Body of pancreas (tissue), 4 donors: Measurements from ENCODE around the gene CHN2. TPM values are rescaled to one million over a fixed set of nuclear protein-coding genes. Genes with fewer than 3 reads are reported as not detected.

ENCODE experiments used
- ATAC-seq: fragments of 150-250 bp; one replicate; pipeline ENCODE4 v1.9.1; 2016
- DNase-seq, 4 donors: peaks; one replicate each; pipeline ENCODE4 v3.0.0-alpha.2; 2019
- H3K27ac ChIP-seq, 4 donors: fragments of 200-600 bp; sonication (generic); 1 replicate in 3 of 4; 2 replicates in 1 of 4; pipeline versions ENCODE4 v1.5.1 to v1.6.1; 2016 to 2019; ENCODE audit warnings: mild to moderate bottlenecking in 1 of 4, mixed read lengths in 1 of 4, moderate library complexity in 1 of 4
- H3K27me3 ChIP-seq, 2 donors: fragments of 200-600 bp; sonication (generic); one replicate each; pipeline ENCODE4 v1.6.0; 2016; ENCODE audit warnings: mild to moderate bottlenecking in 1 of 2
- H3K36me3 ChIP-seq, 2 donors: fragments of 200-600 bp; sonication (generic); replicated peaks in 1 of 2; 2 replicates each; pipeline ENCODE4 v1.5.1; 2016; ENCODE audit warnings: low read depth in 2 of 2; ENCODE audit not compliant: insufficient read depth in 1 of 2
- H3K4me1 ChIP-seq: fragments of 200-600 bp; sonication (generic); one replicate; pipeline ENCODE4 v1.6.0; 2016
- H3K4me3 ChIP-seq, 2 donors: fragments of 200-600 bp; sonication (generic); 1 replicate in 1 of 2; 2 replicates in 1 of 2; pipeline ENCODE4 v1.5.1; 2016 to 2019
- H3K9me3 ChIP-seq, 3 donors: fragments of 200-600 bp; sonication (generic); 1 replicate in 2 of 3; 2 replicates in 1 of 3; pipeline ENCODE4 v1.5.1; 2016
- POLR2A ChIP-seq, 3 donors: fragments of 450-650 bp; IDR thresholded peaks; one replicate each; pipeline ENCODE4 v1.6.1; 2016; ENCODE audit warnings: antibody characterized with exemption in 3 of 3, mild to moderate bottlenecking in 2 of 3
- WGBS, 2 donors: methylation state at CpG; one replicate each; pipeline ENCODE4 v1.1.5; 2017; 5-methylcytosine and 5-hydroxymethylcytosine counted together
- intact Hi-C: fragments of 100-400 bp; cut with DNase I; formaldehyde crosslinking; loops from one replicate; pipeline ENCODE4 v1.15.1; 2023
- total RNA-seq, 2 donors: library from RNA; depleted of rRNA; stranded (reverse); fragments of >200 nt; gene quantifications; one replicate each; pipeline ENCODE4 v1.1.0, GENCODE V29; 2016
- TF ChIP-seq, protein P1 (sequence below), 7 experiments: fragments of 450-650 bp in 4 of 7; fragments of 200-600 bp in 3 of 7; sonication (generic) in 3 of 7; IDR thresholded peaks; one replicate each; pipeline ENCODE4 v1.5.1; 2016 to 2019; ENCODE audit warnings: antibody characterized with exemption in 7 of 7

CHN2 gene
- total RNA-seq, 2 donors from 2014 or later: 55.7 to 58.6 TPM

DNA sequence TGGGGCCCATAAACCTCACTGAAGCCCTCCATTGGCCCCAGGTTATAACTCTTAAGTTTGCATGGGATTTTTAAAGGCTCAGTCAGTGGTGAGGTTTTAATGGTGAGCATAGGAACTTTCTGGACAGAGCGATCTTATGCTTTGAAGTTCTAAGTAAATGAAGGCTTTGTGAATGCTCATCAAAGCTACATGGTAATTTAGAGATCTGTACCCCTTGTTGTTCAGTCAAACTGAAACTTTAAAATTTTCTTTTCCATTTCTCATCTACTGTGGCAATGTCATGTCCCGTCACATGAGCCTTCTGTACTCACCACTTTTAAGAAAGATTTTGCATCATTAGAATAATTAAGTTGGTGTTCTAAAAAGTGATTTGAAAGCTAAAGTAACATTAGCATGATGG is 39.9 kb downstream of the CHN2 start:
- no peaks in the 10 kb centered on the region for H3K9me3 ChIP-seq
- WGBS, 2 donors: 68 to 83% methylated on average over 2 of the region's 2 CpGs
- ATAC-seq (no peak), DNase-seq (no peak)
- H3K27me3 ChIP-seq: no peaks in the 10 kb centered on the region
- H3K4me3 ChIP-seq: no peak overlapping the region
- H3K4me1 ChIP-seq: peaks cover 28% of the 10 kb centered on the region
- TF ChIP-seq, protein P1, sequence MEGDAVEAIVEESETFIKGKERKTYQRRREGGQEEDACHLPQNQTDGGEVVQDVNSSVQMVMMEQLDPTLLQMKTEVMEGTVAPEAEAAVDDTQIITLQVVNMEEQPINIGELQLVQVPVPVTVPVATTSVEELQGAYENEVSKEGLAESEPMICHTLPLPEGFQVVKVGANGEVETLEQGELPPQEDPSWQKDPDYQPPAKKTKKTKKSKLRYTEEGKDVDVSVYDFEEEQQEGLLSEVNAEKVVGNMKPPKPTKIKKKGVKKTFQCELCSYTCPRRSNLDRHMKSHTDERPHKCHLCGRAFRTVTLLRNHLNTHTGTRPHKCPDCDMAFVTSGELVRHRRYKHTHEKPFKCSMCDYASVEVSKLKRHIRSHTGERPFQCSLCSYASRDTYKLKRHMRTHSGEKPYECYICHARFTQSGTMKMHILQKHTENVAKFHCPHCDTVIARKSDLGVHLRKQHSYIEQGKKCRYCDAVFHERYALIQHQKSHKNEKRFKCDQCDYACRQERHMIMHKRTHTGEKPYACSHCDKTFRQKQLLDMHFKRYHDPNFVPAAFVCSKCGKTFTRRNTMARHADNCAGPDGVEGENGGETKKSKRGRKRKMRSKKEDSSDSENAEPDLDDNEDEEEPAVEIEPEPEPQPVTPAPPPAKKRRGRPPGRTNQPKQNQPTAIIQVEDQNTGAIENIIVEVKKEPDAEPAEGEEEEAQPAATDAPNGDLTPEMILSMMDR (IDR thresholded peaks at IDR 0.05): no peak
- TF ChIP-seq POLR2A (IDR thresholded peaks at IDR 0.05): no peak
- intact Hi-C loops: no loop called here
- H3K27ac ChIP-seq: no peak overlapping the region
- no peaks in the 10 kb centered on the region for H3K36me3 ChIP-seq

DNA sequence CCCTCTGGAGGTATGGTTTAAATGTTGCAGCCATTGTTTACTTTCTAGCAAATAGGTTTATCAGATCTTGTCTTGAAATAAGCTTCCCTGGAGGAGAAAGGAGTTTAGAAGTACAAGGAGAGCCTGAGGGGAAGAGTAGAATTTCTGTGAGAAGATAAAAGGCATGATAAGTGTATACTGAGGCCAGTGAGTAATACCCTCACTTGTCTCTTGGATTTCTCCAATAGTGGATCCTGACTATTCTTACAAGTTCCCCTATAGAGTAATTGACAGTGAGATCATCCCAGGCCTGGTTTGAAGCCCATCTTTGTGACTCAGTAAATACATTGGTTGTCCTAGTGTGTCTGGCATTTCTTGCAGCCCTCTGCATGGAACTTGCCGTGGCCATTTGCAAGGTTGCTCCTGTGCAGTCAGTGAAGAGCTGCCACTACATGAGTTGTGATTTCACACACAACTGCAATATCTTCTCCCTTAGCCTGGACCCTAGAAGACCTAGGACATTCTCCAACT is 41.6 kb downstream of the CHN2 start:
- Histone ChIP-seq H3K27ac (no peak overlapping the region), H3K36me3 (no peaks in the 10 kb centered on the region), H3K4me1 (peaks cover 15% of the 10 kb centered on the region), H3K4me3 (no peak overlapping the region), H3K9me3 (no peaks in the 10 kb centered on the region), H3K27me3 (no peaks in the 10 kb centered on the region)
- WGBS, 2 donors: 100% methylated on average over 1 of the region's 1 CpG
- TF ChIP-seq POLR2A (IDR thresholded peaks at IDR 0.05): no peak
- TF ChIP-seq, protein P1 (IDR thresholded peaks at IDR 0.05): no peak
- no peak for DNase-seq
- intact Hi-C loops: no loop called here
- no peak for ATAC-seq

DNA sequence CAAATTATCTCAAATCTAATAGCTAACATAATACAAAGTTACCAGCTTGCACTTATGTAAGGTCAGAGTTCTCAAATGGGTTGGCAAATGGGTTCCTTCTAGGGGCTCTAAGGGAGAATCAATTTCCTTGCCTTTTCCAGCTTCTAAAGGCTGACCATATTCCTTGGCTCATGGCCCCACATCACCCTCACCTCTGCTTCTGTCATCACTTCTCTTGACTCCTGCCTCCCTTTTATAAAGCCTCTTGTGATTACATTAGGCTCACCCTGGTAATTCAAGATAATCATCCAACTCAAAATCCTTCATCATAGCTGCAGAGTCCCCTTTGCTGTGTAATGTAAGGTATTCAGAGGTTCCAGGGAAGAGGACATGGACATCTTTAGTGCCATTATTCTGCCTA is 42.1 kb downstream of the CHN2 start:
- no peak for TF ChIP-seq POLR2A (IDR thresholded peaks at IDR 0.05)
- TF ChIP-seq, protein P1 (IDR thresholded peaks at IDR 0.05): no peak
- no peak overlapping the region for H3K4me3 ChIP-seq
- no peaks in the 10 kb centered on the region for H3K9me3 ChIP-seq
- ATAC-seq (no peak), DNase-seq (no peak)
- H3K4me1 ChIP-seq: peaks cover 10% of the 10 kb centered on the region
- no peaks in the 10 kb centered on the region for H3K36me3 ChIP-seq
- H3K27ac ChIP-seq: no peak overlapping the region
- no peaks in the 10 kb centered on the region for H3K27me3 ChIP-seq
- intact Hi-C loops: no loop called here

DNA sequence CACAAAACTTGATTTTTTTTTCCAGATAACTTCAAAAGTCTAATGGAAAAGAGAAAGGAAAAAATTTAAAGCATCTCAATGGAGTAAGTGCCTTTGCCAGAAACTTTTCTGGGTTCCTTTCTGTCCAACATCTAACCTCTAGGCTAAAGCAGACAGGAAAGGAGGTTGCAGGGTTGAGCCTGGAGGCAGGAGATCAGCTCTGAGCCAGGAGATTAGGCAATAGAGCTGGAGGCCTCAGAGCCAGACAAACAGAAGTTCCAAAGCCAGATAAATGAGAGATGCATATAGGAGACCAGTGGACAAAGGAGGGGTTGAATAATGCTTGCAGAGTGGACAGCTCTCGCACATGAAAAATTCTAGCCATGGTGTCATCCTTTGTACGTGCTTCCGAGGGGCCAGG is 42.9 kb downstream of the CHN2 start:
- ATAC-seq (no peak), DNase-seq (no peak)
- Histone ChIP-seq H3K9me3 (no peaks in the 10 kb centered on the region), H3K4me1 (peaks cover 12% of the 10 kb centered on the region), H3K36me3 (no peaks in the 10 kb centered on the region), H3K4me3 (no peak overlapping the region), H3K27ac (no peak overlapping the region), H3K27me3 (no peaks in the 10 kb centered on the region)
- WGBS, 2 donors: 82 to 95% methylated on average over 3 of the region's 3 CpGs
- TF ChIP-seq, protein P1 (IDR thresholded peaks at IDR 0.05): no peak
- no peak for TF ChIP-seq POLR2A (IDR thresholded peaks at IDR 0.05)
- intact Hi-C loops: no loop called here

DNA sequence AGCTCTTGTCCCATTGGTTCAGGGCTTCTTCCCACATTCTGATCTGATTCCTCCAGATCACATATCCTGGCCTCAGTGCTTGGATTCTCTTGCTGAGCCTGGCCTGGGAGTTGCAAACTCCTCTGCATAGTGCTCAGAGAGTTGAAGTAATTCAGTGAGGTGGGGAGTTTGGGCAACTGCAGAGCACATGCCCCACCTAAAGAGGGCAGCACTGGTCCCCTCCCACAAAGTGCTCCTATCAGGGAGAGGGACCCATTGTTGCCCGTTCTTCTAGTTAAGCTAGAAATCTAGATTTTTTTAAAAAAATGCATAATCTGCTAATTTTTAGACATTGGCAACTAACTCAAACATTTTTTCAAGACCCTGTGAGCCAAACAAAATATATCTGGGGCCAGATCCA is 45.1 kb downstream of the CHN2 start:
- Histone ChIP-seq H3K27me3 (no peaks in the 10 kb centered on the region), H3K36me3 (no peaks in the 10 kb centered on the region), H3K4me1 (peaks cover 7% of the 10 kb centered on the region), H3K9me3 (no peaks in the 10 kb centered on the region), H3K27ac (no peak overlapping the region), H3K4me3 (no peak overlapping the region)
- intact Hi-C loops: no loop called here
- TF ChIP-seq, protein P1 (IDR thresholded peaks at IDR 0.05): peak in 6 of 7 experiments; percentile 44 to 58 (median 53)
- TF ChIP-seq POLR2A (IDR thresholded peaks at IDR 0.05): no peak
- peak; percentile 45 for ATAC-seq
- DNase-seq: peak in 3 of 4 donors; percentile 17 to 45 (median 41)
- 72 to 76% methylated on average over 1 of the region's 1 CpG for WGBS, 2 donors
